ENCODE results near the gene TMEM59.

Gene TMEM59

GRCh38 chr1:53984726-53985125 is 68.3 kb downstream of the TMEM59 start:
- DNase-seq (ENCODE audit: low spot score) = no peak

DNA sequence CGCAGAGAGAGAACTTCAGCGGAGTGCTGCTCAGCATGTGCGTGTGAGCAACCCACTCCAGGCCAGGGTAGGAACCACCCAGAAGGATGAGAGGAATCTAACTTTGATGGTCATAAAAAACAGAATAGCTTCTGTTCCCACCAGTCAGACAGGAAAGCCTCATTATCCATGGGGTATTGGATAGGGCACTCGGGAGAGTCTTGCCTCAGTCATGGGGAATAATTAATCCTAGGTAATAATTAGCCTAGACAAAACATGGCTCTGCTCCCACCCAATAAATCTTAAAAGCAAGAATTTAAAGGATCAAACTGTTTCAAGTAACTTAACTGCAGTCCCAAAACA is 70.3 kb downstream of the TMEM59 start:
- DNase-seq (ENCODE audit: low spot score) = no peak

DNA sequence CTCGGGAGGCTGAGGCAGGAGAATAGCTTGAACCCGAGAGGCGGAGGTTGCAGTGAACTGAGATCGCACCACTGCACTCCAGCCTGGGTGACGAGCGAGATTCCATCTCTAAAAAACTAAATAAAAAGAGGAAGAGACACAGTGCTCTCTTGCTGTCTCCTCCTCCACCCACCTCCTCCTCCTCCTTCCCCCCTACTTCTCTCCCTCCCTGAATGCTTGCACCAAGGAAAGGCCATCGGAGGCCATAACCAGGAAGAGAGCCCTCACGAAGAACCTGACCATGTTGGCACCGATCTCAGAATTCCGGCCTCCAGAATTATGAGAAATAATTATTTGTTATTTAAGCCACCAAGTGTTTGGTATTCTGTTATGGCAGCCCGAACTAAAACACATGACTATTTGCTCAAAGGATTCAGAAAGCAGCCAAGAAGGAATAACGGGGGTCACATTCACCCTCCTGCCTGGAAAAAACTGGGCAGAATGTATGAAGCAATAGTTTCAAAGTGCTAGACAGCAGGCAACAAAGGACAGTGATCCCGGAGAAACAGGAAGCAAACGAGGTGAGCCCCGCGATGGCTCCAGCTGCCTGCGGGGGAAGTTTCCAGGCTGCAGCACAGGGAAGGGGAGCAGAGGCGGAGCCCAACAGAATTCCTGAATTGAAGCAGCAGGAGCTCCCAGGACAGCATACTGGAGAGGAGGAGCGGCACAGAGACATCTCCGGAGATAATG is 70.8 kb downstream of the TMEM59 start:
- no peak for DNase-seq (ENCODE audit: low spot score)

DNA sequence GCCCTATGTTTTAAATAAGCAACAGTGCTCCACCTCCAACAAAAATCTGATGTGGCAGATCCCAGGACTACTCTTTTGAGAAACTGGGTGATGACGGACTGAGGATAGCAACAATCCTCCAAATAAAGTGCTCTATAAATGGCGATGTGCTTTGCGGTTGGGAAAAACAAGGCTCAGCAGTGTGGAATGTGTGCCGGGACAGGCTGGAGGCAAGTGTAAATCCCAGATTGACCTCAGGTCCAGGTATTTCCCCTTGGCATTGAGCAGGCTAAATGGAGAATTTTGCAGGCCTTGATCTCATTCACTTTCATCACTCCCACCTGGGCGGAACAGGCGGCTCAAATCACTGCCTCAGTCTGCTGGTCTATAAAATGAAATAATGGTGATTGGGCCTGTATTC is 71.8 kb downstream of the TMEM59 start:
- no peak for DNase-seq (ENCODE audit: low spot score)

GRCh38 chr1:53979712-53980450 is 73.1 kb downstream of the TMEM59 start:
- DNase-seq (ENCODE audit: low spot score) = no peak
